ENCODE measurements around the gene GYPB.
"Not testable (repeated sequence)": the region's sequence is repeated elsewhere in the genome, so short reads cannot be mapped to it uniquely, and the experiment has no call there.

Gene GYPB

GRCh38 chr4:144019277-144019676 lies at the start of gene GYPB:
Gene GYPB, minus strand, starts transcription at chr4:144019380. Its CDS starts 93 bp downstream, at chr4:144019287.
- not testable (repeated sequence) for DNase-seq (ENCODE audit: low read depth, low spot score); H3K27me3 ChIP-seq (ENCODE audit: insufficient read depth, insufficient read length); H3K4me3 ChIP-seq (ENCODE audit: insufficient read length, low read depth); H3K4me1 ChIP-seq (ENCODE audit: insufficient read depth, insufficient read length); H3K9me3 ChIP-seq (ENCODE audit: insufficient read depth, low read length); H3K36me3 ChIP-seq (ENCODE audit: insufficient read depth, insufficient read length, low read length); H3K9ac ChIP-seq (ENCODE audit: insufficient read length, low read depth)

GRCh38 chr4:144061556-144061955 lies 42.4 kb upstream of the GYPB start:
- not testable (repeated sequence) for H3K27me3 ChIP-seq (ENCODE audit: insufficient read depth, insufficient read length); H3K9ac ChIP-seq (ENCODE audit: insufficient read length, low read depth); H3K4me1 ChIP-seq (ENCODE audit: insufficient read depth, insufficient read length); H3K9me3 ChIP-seq (ENCODE audit: insufficient read depth, low read length); DNase-seq (ENCODE audit: low read depth, low spot score); H3K36me3 ChIP-seq (ENCODE audit: insufficient read depth, insufficient read length, low read length); H3K4me3 ChIP-seq (ENCODE audit: insufficient read length, low read depth)

GRCh38 chr4:144060234-144060859 lies 41.2 kb upstream of the GYPB start:
- DNase-seq (ENCODE audit: low read depth, low spot score); H3K4me1 ChIP-seq (ENCODE audit: insufficient read depth, insufficient read length); H3K9ac ChIP-seq (ENCODE audit: insufficient read length, low read depth); H3K36me3 ChIP-seq (ENCODE audit: insufficient read depth, insufficient read length, low read length); H3K27me3 ChIP-seq (ENCODE audit: insufficient read depth, insufficient read length); H3K4me3 ChIP-seq (ENCODE audit: insufficient read length, low read depth); H3K9me3 ChIP-seq (ENCODE audit: insufficient read depth, low read length): not testable (repeated sequence)

- DNase-seq (ENCODE audit: low read depth, low spot score) = no peak
- H3K9me3 ChIP-seq (ENCODE audit: insufficient read depth, low read length) = no peaks in the 10 kb centered on the region
- no peak for TF ChIP-seq SUZ12 (IDR thresholded peaks at IDR 0.05; ENCODE audit: extremely low read depth, insufficient read depth, insufficient read length)
- TF ChIP-seq ZNF274 (IDR thresholded peaks at IDR 0.05; ENCODE audit: low read depth, low read length) = no peak
- no peak for TF ChIP-seq YY1 (IDR thresholded peaks at IDR 0.05; ENCODE audit: insufficient read depth, insufficient read length)
- H3K36me3 ChIP-seq (ENCODE audit: insufficient read depth, insufficient read length, low read length) = no peaks in the 10 kb centered on the region
- no peaks in the 10 kb centered on the region for H3K4me1 ChIP-seq (ENCODE audit: insufficient read depth, insufficient read length)
- no peak overlapping the region for H3K4me3 ChIP-seq (ENCODE audit: insufficient read length, low read depth)
- H3K27me3 ChIP-seq (ENCODE audit: insufficient read depth, insufficient read length) = no peaks in the 10 kb centered on the region
- no peak overlapping the region for H3K9ac ChIP-seq (ENCODE audit: insufficient read length, low read depth)
Observed at GRCh38 chr4:144056800-144057199, 37.6 kb upstream of the GYPB start.

GRCh38 chr4:144055336-144055735 lies 36.2 kb upstream of the GYPB start:
- not testable (repeated sequence) for H3K27me3 ChIP-seq (ENCODE audit: insufficient read depth, insufficient read length); DNase-seq (ENCODE audit: low read depth, low spot score); H3K9me3 ChIP-seq (ENCODE audit: insufficient read depth, low read length); H3K4me1 ChIP-seq (ENCODE audit: insufficient read depth, insufficient read length); H3K36me3 ChIP-seq (ENCODE audit: insufficient read depth, insufficient read length, low read length); H3K4me3 ChIP-seq (ENCODE audit: insufficient read length, low read depth); H3K9ac ChIP-seq (ENCODE audit: insufficient read length, low read depth)

GRCh38 chr4:144051494-144051893 lies 32.3 kb upstream of the GYPB start:
- not testable (repeated sequence) for H3K36me3 ChIP-seq (ENCODE audit: insufficient read depth, insufficient read length, low read length); H3K4me1 ChIP-seq (ENCODE audit: insufficient read depth, insufficient read length); H3K27me3 ChIP-seq (ENCODE audit: insufficient read depth, insufficient read length); H3K9ac ChIP-seq (ENCODE audit: insufficient read length, low read depth); H3K9me3 ChIP-seq (ENCODE audit: insufficient read depth, low read length); DNase-seq (ENCODE audit: low read depth, low spot score); H3K4me3 ChIP-seq (ENCODE audit: insufficient read length, low read depth)

- H3K4me1 ChIP-seq (ENCODE audit: insufficient read depth, insufficient read length); DNase-seq (ENCODE audit: low read depth, low spot score); H3K9me3 ChIP-seq (ENCODE audit: insufficient read depth, low read length); H3K4me3 ChIP-seq (ENCODE audit: insufficient read length, low read depth); H3K27me3 ChIP-seq (ENCODE audit: insufficient read depth, insufficient read length); H3K36me3 ChIP-seq (ENCODE audit: insufficient read depth, insufficient read length, low read length); H3K9ac ChIP-seq (ENCODE audit: insufficient read length, low read depth): not testable (repeated sequence)
Observed at GRCh38 chr4:144050631-144051030, 31.5 kb upstream of the GYPB start.

GRCh38 chr4:144049495-144050424 lies 30.6 kb upstream of the GYPB start:
- not testable (repeated sequence) for H3K9me3 ChIP-seq (ENCODE audit: insufficient read depth, low read length); DNase-seq (ENCODE audit: low read depth, low spot score); H3K9ac ChIP-seq (ENCODE audit: insufficient read length, low read depth); H3K36me3 ChIP-seq (ENCODE audit: insufficient read depth, insufficient read length, low read length); H3K27me3 ChIP-seq (ENCODE audit: insufficient read depth, insufficient read length); H3K4me3 ChIP-seq (ENCODE audit: insufficient read length, low read depth); H3K4me1 ChIP-seq (ENCODE audit: insufficient read depth, insufficient read length)

- H3K9me3 ChIP-seq (ENCODE audit: insufficient read depth, low read length); H3K27me3 ChIP-seq (ENCODE audit: insufficient read depth, insufficient read length); H3K4me1 ChIP-seq (ENCODE audit: insufficient read depth, insufficient read length); DNase-seq (ENCODE audit: low read depth, low spot score); H3K9ac ChIP-seq (ENCODE audit: insufficient read length, low read depth); H3K36me3 ChIP-seq (ENCODE audit: insufficient read depth, insufficient read length, low read length); H3K4me3 ChIP-seq (ENCODE audit: insufficient read length, low read depth): not testable (repeated sequence)
Observed at GRCh38 chr4:144044936-144045335, 25.8 kb upstream of the GYPB start.

- not testable (repeated sequence) for H3K9ac ChIP-seq (ENCODE audit: insufficient read length, low read depth); H3K27me3 ChIP-seq (ENCODE audit: insufficient read depth, insufficient read length); H3K4me3 ChIP-seq (ENCODE audit: insufficient read length, low read depth); DNase-seq (ENCODE audit: low read depth, low spot score); H3K9me3 ChIP-seq (ENCODE audit: insufficient read depth, low read length); H3K4me1 ChIP-seq (ENCODE audit: insufficient read depth, insufficient read length); H3K36me3 ChIP-seq (ENCODE audit: insufficient read depth, insufficient read length, low read length)
Observed at GRCh38 chr4:144032580-144032979, 13.4 kb upstream of the GYPB start.

- not testable (repeated sequence) for H3K9ac ChIP-seq (ENCODE audit: insufficient read length, low read depth); H3K4me3 ChIP-seq (ENCODE audit: insufficient read length, low read depth); H3K36me3 ChIP-seq (ENCODE audit: insufficient read depth, insufficient read length, low read length); H3K27me3 ChIP-seq (ENCODE audit: insufficient read depth, insufficient read length); H3K9me3 ChIP-seq (ENCODE audit: insufficient read depth, low read length); DNase-seq (ENCODE audit: low read depth, low spot score); H3K4me1 ChIP-seq (ENCODE audit: insufficient read depth, insufficient read length)
Observed at GRCh38 chr4:144031875-144032274, 12.7 kb upstream of the GYPB start.
